ENCODE measurements around the gene SYT17. TPM values are rescaled to one million over a fixed set of nuclear protein-coding genes. Genes with fewer than 3 reads are reported as not detected.

SYT17 gene, protein sequence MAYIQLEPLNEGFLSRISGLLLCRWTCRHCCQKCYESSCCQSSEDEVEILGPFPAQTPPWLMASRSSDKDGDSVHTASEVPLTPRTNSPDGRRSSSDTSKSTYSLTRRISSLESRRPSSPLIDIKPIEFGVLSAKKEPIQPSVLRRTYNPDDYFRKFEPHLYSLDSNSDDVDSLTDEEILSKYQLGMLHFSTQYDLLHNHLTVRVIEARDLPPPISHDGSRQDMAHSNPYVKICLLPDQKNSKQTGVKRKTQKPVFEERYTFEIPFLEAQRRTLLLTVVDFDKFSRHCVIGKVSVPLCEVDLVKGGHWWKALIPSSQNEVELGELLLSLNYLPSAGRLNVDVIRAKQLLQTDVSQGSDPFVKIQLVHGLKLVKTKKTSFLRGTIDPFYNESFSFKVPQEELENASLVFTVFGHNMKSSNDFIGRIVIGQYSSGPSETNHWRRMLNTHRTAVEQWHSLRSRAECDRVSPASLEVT
- 12.5 and 14.1 TPM in 2 replicates for polyA plus RNA-seq (2014; cell fraction: cytosol; rRNA removed)
- 12.4 and 13.3 TPM in 2 replicates for polyA plus RNA-seq (2014; cell fraction: nucleus; rRNA removed)

DNA sequence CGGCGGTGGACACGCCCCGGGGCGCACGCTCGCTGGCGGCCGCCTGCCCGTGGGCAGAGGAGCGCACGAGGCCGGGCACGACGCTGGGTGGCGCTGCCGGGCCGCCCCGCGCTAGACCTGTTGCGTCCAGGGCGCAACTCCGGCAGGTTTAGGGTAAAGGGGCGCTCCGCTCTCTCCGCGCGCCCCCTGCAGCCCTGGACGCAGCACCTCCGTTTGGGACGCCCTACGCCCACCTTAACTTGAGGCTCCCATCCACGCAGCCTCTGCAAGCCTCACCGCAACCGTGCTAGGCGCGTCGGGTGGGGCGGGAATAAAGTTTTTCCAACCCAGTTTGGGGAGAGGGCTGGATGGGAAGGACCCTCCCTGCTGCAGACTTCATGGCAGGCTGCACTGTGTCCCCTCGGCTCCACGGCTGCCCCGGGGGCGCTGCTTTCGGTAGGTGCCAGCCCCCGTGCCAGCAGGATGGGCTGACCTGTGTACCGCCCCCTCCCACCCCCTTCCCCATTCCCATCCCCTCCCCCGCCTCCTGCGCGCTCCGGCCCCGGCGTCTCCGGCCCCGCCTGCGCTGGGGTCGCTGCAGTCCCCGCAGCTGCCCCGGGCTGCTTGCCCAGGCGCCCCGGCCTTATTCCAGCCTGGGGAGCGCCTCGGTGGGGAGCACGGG, at the start of gene SYT17:
TSS of gene SYT17 (plus strand) at position 531 of the 661 bp plus-strand sequence. CDS start 407 bp downstream, outside the sequence.
- peak; percentile 86 for DNase-seq (ENCODE audit: low spot score)

DNA sequence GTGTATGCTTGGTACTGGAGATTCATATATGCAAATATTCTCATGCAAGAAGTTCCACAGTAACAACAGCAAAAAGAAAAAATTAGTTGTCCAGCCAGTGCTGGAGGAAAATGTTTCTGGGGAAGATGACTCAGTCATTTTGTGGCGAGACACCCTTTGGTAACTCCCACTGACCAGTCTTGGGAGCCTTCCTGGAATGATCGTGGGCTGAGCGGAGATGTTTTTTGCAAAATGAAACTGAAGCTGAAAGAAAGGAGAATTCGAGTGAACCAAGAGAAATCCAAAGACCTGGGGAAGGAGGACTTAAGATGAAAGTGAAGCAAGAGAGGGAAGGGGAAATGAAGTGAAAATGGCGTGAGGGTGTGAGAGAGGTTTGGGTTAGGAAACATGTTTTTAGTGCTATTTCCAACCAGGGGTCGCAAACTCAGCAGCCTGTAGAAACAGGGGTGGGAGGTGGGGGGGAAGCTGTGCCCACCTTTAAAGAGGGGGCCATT, 49.1 kb upstream of the SYT17 start:
- no peak for DNase-seq (ENCODE audit: low spot score)

DNA sequence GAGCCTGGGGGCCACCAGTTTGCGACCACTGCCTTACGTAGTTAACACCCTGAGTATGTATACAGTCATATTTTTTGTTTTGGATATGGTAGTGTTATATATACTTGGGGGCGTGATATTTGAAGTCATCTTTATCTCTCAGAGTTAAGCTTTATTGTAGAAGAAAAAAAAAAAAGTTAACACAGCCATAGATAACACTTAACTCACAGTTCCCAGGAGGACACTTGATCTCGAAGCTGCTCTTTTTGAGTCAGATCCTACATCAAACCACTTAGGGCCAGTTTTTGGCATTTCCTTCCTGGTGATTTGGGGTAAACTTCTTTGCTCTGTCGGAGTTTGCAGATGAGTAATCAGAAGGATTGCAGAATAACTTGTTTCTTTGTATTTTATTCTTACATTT, 48.5 kb upstream of the SYT17 start:
- no peak for DNase-seq (ENCODE audit: low spot score)

DNA sequence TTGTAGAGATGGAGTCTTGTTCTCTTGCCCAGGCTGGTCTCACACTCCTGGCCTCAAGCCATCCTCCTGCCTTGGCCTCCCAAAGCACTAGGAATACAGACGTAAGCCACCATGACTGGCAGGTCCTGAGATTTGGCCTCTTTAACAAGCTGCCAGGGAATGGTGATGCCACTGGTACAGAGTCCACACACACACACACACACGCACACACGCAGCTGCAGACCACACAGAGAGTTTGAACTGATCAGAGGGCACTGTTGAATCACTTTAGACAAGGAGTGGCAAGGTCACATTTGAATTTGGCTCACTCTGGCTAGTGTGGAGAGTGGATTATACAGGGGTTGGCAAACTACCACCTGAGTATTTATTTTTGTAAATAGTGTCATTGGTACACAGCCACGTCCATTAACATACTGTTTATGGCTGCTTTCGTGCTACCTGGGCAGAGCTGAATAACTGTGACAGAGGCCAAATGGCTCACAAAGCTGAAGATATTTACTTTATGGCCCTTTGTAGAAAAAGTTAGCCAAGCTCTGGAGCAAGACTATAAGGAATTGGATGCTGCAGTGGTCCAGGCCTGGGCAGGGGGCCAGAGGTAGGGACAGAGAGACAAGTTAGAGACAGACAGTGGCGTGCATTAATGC, 44.4 kb upstream of the SYT17 start:
- no peak for DNase-seq (ENCODE audit: low spot score)

DNA sequence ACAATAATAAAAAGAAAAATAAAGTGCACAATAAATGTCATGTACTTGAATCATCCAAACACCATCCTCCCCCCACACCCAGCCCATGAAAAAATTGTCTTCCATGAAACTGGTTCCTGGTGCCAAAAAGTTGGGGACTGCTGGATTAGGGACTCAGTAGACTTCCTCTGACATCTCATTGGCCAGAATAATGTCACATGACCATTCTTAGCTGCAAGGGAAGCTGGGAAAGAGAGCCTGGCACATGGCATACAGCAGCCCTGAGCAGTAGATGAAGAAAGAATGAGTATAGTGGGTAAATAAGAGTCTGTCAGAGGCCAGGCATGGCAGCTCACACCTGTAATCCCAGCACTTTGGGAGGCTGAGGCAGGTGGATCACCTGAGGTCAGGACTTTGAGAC, 41.7 kb upstream of the SYT17 start:
- no peak for DNase-seq (ENCODE audit: low spot score)

DNA sequence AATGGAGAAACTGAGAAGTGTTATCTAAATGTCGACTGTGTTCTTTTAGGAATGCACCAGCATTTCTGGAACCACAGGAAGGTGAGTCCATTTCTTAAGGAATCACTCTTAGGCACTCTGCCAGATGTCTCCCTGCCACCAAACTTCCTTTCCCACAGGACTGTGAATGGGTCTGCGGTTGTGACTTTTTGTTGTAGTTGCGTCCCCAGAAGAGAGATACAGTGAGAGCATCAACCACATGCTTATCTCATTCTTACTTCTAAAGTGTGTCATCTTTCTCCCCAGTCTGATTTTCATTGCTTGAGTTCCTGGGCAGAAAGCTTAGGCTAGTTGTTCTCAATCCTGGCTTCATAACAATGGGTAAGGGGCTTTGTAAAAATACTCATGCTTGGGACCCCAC, 40.8 kb upstream of the SYT17 start:
- no peak for DNase-seq (ENCODE audit: low spot score)

DNA sequence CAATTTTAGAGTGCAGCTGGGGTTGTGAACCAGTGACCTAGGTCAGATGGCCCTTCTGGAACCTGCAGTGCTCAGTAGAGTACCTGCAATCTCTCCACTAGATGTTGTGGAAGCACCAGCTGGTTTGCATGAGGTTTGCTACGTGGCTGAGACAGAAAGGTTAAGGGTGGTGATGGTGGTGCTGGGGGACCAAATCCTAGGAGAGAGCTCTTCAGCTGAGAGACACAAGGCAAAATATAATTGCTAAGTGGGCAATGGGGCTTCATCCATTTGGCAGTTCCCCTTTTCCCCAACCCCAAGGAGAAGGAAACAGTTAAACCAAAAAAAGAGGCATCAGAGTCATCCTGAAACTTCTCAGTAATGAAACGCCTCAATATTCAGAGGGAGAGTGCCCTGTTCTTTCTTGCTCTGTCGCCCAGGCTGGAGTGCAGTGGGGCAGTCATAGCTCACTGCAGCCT, 40.3 kb upstream of the SYT17 start:
- DNase-seq (ENCODE audit: low spot score) = no peak

DNA sequence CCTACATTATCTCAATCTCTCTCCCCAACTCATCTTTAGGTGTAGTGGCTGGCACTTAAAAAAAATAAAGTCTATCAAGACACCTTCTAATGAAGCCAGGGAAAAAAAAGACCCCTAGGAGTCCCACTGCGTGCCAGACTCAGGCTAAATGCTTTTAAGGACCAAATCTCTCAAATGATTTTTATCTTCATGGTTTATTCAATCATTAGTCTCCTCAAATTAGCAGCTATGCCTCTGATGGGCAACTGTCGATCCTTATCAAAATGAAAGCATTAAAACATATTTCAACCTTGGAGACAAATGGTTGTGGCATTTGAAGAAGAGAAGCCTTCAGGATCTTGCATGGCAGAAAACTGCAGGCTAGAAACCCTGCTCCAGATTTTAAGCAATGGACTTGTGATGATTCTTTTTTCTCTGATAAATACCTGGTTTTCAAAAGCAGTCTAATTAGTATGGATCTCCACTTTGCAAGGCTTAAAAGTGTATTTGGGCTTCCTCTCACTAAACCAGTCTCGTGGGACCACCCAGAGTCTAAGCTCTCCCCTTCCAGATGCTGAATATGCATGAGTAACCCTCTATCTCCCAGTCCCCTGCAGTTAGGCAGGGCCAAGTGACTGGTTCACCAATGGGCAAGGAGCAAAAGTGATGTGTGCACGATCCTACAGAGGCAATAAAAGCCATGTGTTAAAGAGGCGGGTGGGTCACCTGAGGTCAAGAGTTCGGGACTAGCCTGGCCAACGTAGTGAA, 39.4 kb upstream of the SYT17 start:
- DNase-seq (ENCODE audit: low spot score) = peak; percentile 88

DNA sequence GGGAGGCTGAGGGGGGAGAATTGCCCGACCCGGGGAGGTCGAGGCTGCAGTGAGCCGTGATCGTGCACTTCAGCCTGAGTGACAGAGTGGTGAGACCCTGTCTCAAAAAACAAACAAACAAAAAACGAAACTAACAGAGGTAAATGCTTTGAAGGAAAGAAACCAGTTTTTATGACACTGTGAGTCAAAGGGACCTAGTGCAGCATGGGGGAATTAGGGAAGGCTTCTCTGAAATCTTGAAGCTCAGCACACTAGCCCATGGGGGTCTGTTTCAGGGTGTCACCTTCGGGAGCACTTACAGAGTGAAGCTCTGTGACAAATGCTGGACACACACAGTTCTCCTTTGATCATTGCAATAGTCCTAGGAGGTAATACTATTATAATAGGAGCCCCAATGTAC, 37.7 kb upstream of the SYT17 start:
- DNase-seq (ENCODE audit: low spot score) = no peak

DNA sequence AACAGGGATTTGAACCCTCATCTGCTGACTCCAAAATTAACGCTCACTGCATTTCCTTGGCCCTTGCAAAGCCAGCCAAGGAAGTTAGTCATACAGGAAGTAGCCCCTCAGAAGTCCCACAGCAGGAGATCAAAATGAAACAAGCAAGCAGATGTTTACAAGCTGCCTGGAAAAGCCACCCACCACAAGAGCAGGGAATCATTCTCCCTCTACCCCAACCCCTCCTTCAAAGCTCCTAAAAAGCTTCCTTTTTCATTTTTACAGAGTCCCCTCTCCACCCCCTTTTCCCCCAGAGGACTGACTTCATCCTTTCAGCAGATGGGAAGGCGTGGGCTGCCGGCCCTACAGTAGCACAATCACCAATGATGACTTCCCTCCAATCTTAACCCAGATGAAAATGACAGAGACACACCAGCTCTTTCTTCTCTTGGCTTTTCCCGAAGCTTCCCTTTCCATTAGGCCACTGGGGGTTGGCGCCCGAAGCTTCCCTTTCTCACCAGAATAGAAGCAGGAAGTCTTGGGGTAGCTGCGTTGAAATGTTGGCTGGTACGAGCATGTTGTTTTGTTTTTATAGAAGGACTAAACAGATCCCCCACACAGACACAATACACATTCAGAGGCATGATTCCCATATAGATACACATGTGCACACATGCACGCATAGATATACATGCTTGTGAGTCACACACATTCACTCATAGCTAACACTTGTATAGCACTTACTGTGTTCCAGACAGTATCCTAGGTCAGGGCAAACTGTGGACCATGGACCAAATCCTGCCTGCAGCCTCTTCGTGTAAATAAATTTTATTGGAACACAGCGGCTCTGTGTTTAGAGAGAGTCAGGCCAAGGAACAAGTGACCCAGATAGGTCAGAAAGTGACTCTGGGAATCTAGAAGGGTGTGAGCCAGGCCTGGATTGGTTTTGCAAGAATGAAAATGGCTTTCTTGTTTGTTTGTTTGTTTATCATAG, 36.9 kb upstream of the SYT17 start:
- no peak for DNase-seq (ENCODE audit: low spot score)

DNA sequence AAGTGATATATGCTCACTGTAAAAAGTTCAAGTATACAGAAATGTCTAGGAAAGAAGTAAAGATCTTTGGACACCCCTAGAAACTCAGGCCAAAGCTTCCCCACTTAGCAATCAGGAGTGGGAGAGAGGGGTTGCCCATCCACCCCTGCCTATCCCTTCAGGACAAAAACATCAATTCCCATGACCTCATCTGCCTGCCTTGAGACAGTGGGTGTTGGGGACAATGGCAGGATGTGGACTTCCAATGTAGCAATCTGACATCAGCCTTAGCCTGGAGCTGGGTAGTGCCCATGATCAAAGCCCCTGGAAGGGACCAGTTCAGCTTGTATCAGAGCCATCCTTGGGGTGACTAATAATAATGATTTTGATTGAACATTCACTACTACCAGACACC, 36.2 kb upstream of the SYT17 start:
- no peak for DNase-seq (ENCODE audit: low spot score)

DNA sequence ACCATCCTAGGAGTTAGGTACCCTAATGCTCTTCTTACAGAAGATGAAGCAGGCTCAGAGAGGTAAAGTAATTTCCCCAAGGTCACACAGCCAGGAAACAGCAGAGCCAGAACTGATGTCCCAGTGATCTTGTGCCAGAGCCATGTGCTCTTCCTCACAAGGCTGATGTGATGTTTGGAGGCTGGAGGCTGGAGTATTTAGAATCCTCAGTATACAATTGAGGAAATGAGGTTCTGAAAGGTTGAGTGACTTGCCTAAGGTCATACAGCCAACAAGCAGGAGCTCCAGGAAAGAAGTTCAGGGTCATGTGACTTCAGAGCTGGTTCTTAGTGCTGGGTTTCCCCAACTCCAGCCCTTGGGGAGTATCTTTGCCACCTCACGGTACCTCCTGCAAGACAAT, 35.8 kb upstream of the SYT17 start:
- DNase-seq (ENCODE audit: low spot score) = no peak

DNA sequence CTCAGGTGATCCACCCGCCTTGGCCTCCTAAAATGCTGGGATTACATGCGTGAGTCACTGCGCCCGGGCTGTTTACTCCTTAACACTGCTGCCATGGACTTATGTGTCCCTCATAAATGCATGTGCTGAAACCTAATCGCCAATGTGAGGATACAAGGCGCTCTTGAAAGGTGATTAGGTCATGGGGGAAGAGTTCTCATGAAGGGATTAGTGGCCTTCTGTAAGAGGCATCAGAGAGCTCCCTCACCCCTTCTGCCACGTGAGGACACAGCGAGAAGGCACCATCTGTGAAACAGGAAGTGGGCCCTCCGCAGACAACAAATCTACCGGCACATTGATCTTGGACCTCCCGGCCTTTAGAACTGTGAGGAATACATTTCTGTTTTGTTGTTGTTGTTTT, 35.1 kb upstream of the SYT17 start:
- DNase-seq (ENCODE audit: low spot score) = no peak

DNA sequence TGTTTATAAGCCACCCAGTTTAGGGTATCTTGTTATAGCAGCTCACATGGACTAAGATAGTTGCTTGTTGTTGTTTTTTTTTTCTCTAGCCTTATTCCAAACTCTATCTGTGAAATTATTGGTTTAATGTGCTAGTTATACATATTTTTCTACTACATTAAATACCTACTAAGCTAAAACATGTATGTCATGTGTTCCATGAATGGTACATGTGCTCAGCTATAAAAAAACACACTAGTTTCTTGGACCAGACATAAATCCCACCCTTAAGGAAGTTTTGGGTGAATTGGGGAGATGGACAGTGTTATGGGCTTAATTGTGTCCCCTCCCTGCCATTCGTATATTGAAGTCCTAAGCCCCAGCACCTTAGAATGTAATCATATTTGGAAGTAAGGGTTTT, 34.4 kb upstream of the SYT17 start:
- DNase-seq (ENCODE audit: low spot score) = no peak

DNA sequence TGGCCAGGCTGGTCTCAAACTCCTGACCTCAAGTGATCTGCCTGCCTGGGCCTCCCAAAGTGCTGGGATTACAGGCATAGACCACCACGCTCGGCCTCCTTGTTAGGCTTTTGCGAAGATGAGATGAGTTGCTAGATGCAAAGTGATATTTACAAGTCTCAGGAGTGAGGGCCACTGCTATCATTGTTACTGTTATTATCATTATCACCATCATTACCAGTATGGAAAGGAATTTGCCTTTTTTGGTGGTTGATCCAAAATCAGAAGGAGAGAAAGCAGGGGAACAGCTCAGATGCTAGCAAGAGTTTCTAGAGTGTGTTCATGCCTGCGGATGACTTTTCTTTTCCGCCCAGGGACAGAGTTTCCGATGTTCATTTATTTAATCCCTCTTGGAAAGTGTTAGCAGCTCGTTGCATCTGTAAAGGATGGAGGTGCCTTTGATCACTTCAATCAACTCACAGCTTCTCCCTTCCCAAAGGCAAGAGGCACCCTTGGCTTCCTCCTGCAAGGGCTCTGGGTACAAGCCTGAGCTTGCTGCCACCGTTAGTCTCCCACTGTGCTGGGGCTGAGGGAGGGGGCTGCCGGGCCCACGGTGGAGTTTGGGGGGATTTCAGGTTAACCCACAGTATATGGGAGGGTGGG, 32.7 kb upstream of the SYT17 start:
- DNase-seq (ENCODE audit: low spot score) = no peak

DNA sequence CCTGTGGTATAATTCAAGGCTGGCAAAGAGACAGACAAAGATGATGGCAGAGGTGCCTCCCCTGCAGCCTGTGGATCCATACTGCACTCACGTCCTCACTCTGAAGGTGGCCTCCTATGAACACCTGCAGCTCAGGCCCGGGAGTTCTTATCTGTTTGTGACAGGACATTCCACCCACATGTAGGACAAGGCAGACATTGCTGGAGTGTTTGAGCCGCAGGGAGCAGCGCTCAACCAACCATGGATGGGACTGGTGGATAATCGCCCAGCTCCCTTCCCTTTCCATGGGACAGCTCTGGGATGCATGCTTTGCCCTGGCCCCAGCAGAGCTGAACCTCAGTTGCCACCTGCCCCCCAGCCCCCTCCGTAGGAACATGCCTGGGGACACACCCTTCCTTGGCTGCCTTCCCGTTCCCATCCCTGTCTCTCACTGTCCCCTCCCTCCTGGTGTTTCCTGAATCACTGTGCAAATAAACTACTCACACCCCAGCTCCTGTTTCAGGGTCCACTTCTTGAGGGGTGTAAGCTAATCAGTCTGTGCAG, 32.1 kb upstream of the SYT17 start:
- no peak for DNase-seq (ENCODE audit: low spot score)

DNA sequence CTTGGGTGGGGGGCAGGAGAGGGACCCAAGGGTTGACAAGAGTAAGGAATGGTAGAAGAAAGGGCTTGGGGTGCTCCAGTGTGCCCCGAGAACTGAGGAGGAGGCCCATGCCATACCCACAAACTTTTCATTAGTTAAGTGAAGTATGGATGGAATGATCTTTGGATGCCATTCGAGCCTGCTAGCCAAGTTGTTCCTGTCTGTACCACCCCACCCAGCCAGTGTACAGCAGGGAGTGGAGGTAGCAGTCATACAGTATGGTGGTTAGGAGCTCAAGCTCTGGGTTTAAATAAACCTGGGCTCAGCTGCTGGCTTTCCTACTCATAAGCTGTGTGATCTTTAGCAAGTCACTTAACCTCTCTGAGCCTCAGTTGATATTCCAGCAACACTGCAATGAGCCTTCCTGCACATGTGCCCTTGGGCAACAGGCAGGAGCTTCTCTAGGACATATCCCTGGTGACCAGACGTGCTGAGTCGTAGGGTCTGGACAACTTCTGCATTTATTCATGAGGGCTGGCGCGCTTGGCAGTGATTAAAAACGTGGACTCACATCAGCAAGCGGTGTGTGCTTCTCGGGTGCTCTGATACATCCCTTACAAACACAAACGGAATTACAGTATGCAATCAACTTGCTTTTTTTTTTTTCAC, 31.4 kb upstream of the SYT17 start:
- peak; percentile 39 for DNase-seq (ENCODE audit: low spot score)

DNA sequence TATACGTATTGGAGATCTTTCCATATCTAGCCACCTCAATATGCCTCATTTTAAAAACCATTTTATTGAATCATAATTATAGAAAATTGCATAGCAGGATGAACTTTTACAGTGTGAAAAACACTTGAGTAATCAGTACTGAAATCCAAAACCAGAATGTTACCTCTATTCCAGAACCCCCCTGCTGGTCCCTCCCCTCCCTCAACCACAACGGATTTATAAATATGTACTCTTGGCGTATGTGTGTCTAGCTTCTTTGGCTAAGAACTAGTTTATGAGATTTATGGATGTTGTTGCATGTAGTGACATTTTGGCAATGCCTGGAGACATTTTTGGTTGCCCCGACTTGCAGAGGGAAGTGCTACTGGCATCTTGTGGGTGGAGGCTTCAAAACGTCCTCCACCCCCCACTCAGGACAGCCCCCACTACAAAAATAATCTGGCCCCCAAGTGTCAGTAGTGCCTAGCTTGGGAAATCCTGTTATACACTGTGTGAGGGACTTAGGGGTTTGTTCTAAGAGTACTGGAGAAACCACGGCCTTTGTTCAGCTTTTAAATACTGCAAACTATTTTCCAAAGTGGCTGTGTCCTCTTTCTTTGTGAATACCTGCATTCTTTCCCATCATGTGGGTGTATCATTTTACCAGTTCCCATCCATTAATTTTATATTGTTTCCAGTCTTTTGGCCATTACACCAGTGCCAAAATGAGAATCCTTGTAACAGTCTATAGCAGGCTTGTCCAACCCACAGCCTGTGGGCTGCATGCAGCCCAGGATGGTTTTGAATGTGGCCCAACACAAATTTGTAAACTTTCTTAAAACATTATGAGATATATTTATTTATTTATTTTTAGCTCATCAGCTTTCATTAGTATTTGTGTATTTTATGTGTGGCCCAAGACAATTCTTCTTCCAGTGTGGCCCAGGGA, 30.6 kb upstream of the SYT17 start:
- no peak for DNase-seq (ENCODE audit: low spot score)

All from SK-N-DZ (cell line).